HepG2 (cell line): ENCODE measurements around the gene DCAF7. TPM values are rescaled to one million over a fixed set of nuclear protein-coding genes. Genes with fewer than 3 reads are reported as not detected.

Source experiments
- ARNTL ChIP-seq: sonication (generic); formaldehyde crosslinking; IDR thresholded peaks from 2 replicates; pipeline ENCODE4 v1.4.0; 2020; ENCODE audit warnings: mild to moderate bottlenecking, missing genetic modification reagents
- ATF5 ChIP-seq: sonication (generic); formaldehyde crosslinking; IDR thresholded peaks from 2 replicates; pipeline ENCODE4 v1.4.0; 2020; ENCODE audit warnings: mild to moderate bottlenecking, low read depth, missing genetic modification reagents
- HDAC1 ChIP-seq: sonication (generic); formaldehyde crosslinking; IDR thresholded peaks from 2 replicates; pipeline ENCODE4 v1.5.1; 2020; ENCODE audit warnings: mild to moderate bottlenecking, missing genetic modification reagents
- KLF6 ChIP-seq: IDR thresholded peaks from 2 replicates; pipeline ENCODE4 v1.8.0; 2016; ENCODE audit warnings: missing biosample characterization, missing genetic modification reagents
- MIER2 ChIP-seq: IDR thresholded peaks from 2 replicates; pipeline ENCODE4 v1.6.1; 2016; ENCODE audit warnings: missing biosample characterization, missing genetic modification reagents
- MIXL1 ChIP-seq: IDR thresholded peaks from 2 replicates; pipeline ENCODE4 v1.6.1; 2016
- MNT ChIP-seq: fragments of 450-650 bp; IDR thresholded peaks from 2 replicates; pipeline ENCODE4 v1.6.1; 2016
- MXD3 ChIP-seq: IDR thresholded peaks from 2 replicates; pipeline ENCODE4 v1.6.1; 2016; ENCODE audit warnings: mild to moderate bottlenecking, missing biosample characterization, missing genetic modification reagents
- NFKB2 ChIP-seq: sonication (generic); formaldehyde crosslinking; IDR thresholded peaks from 2 replicates; pipeline ENCODE4 v1.4.0; 2020; ENCODE audit warnings: missing genetic modification reagents, borderline replicate concordance
- NFKBIZ ChIP-seq: IDR thresholded peaks from 2 replicates; pipeline ENCODE4 v1.6.1; 2018; ENCODE audit warnings: missing genetic modification reagents, missing compliant biosample characterization
- NR2F1 ChIP-seq, 2 experiments: fragments of 450-650 bp in 1 of 2; formaldehyde crosslinking in 1 of 2; IDR thresholded peaks; 2 replicates each; pipeline versions ENCODE4 v1.5.0 to v1.6.1; 2016 to 2020; ENCODE audit warnings: mild to moderate bottlenecking in 1 of 2, missing compliant biosample characterization in 1 of 2, missing genetic modification reagents in 1 of 2, moderate library complexity in 1 of 2
- PATZ1 ChIP-seq: sonication (generic); formaldehyde crosslinking; IDR thresholded peaks from 2 replicates; pipeline ENCODE4 v1.4.0; 2020; ENCODE audit warnings: missing genetic modification reagents
- PRMT3 ChIP-seq: sonication (generic); formaldehyde crosslinking; IDR thresholded peaks from 2 replicates; pipeline ENCODE4 v1.8.1; 2022; ENCODE audit warnings: low read depth, mild to moderate bottlenecking, moderate library complexity, missing genetic modification reagents, borderline replicate concordance
- STAT5B ChIP-seq: sonication (generic); formaldehyde crosslinking; IDR thresholded peaks from 2 replicates; pipeline ENCODE4 v1.4.0; 2020; ENCODE audit warnings: missing genetic modification reagents
- TCF12 ChIP-seq, 2 experiments: fragments of 450-650 bp in 1 of 2; sonication (generic) in 1 of 2; formaldehyde crosslinking in 1 of 2; IDR thresholded peaks; 2 replicates each; pipeline versions ENCODE4 v1.6.1 to v1.8.0; 2017 to 2022; ENCODE audit warnings: antibody characterized with exemption in 1 of 2, mild to moderate bottlenecking in 1 of 2, missing genetic modification reagents in 1 of 2, moderate library complexity in 1 of 2
- TRIM24 ChIP-seq: sonication (generic); formaldehyde crosslinking; IDR thresholded peaks from 2 replicates; pipeline ENCODE4 v1.8.0; 2022; ENCODE audit warnings: mild to moderate bottlenecking, missing genetic modification reagents
- ZFX ChIP-seq: sonication (generic); formaldehyde crosslinking; IDR thresholded peaks from 2 replicates; pipeline ENCODE4 v1.4.0; 2020; ENCODE audit warnings: mild to moderate bottlenecking, low read depth, missing genetic modification reagents, moderate library complexity
- ZNF121 ChIP-seq: sonication (generic); formaldehyde crosslinking; IDR thresholded peaks from 2 replicates; pipeline ENCODE4 v1.5.0; 2020; ENCODE audit warnings: mild to moderate bottlenecking, missing genetic modification reagents
- ZNF180 ChIP-seq: sonication (generic); formaldehyde crosslinking; IDR thresholded peaks from 2 replicates; pipeline ENCODE4 v1.4.0; 2020; ENCODE audit warnings: low read depth, missing genetic modification reagents, borderline replicate concordance
- ZNF567 ChIP-seq: sonication (generic); formaldehyde crosslinking; IDR thresholded peaks from 2 replicates; pipeline ENCODE4 v1.8.1; 2023; ENCODE audit warnings: mild to moderate bottlenecking, missing genetic modification reagents, borderline replicate concordance
- ZNF614 ChIP-seq: IDR thresholded peaks from 2 replicates; pipeline ENCODE4 v1.6.1; 2018; ENCODE audit warnings: missing biosample characterization, missing genetic modification reagents, inconsistent platforms, borderline replicate concordance
- ZNF644 ChIP-seq: IDR thresholded peaks from 2 replicates; pipeline ENCODE4 v1.6.1; 2016; ENCODE audit warnings: low read depth
- ZNF678 ChIP-seq: sonication (generic); formaldehyde crosslinking; IDR thresholded peaks from 2 replicates; pipeline ENCODE4 v1.4.0; 2020; ENCODE audit warnings: mild to moderate bottlenecking, missing genetic modification reagents
- ZNF83 ChIP-seq: sonication (generic); formaldehyde crosslinking; IDR thresholded peaks from 2 replicates; pipeline ENCODE4 v1.4.0; 2020; ENCODE audit warnings: missing genetic modification reagents, mild to moderate bottlenecking, borderline replicate concordance
- ZNF850 ChIP-seq: sonication (generic); formaldehyde crosslinking; conservative IDR thresholded peaks from 2 replicates; pipeline ENCODE4 v1.9.0; 2021; ENCODE audit warnings: mild to moderate bottlenecking, missing genetic modification reagents
- polyA plus RNA-seq, 8 experiments: library from polyadenylated mRNA; depleted of rRNA in 3 of 8; stranded (reverse) in 7 of 8; unstranded in 1 of 8; fragments of >200 nt; fragmentation: Illumina TruSeq in 4 of 8; extraction: Trizol in 4 of 8; gene quantifications; 2 replicates each; pipeline versions ENCODE4 v1.2.1 to v1.2.3, GENCODE V29; 2011 to 2016; ENCODE audit warnings: low read depth in 4 of 8, missing spikeins in 1 of 8, mixed read lengths in 1 of 8; ENCODE audit not compliant: insufficient read depth in 1 of 8
- total RNA-seq, 5 experiments: library from RNA; depleted of rRNA; stranded (reverse); fragments of >200 nt; fragmentation: Illumina TruSeq; extraction: Trizol; gene quantifications; 2 replicates each; pipeline ENCODE4 v1.2.3, GENCODE V29; 2016; ENCODE audit warnings: low read depth in 1 of 5

DCAF7 gene
- total and polyA plus RNA-seq, 2 of the 13 experiments (the other 11 are each of a cell fraction or from before 2014, with no cell fraction given), result 55.2 to 73.4 TPM

GRCh38 chr17:63579633-63580032, 29.4 kb downstream of the DCAF7 start (continued):
- TF ChIP-seq ZFX (CRISPR knock-in tag) (0 out of 2 replicates have a peak, but pooled peaks have one; percentile 12), ZNF567 (CRISPR knock-in tag) (0 out of 2 replicates have a peak, but pooled peaks have one; percentile 77), ZNF83 (CRISPR knock-in tag) (0 out of 2 replicates have a peak, but pooled peaks have one; percentile 71), NFKBIZ (CRISPR knock-in tag) (0 out of 2 replicates have a peak, but pooled peaks have one; percentile 22), ZNF614 (CRISPR knock-in tag) (0 out of 2 replicates have a peak, but pooled peaks have one; percentile 76), ATF5 (CRISPR knock-in tag) (no peak), NFKB2 (CRISPR knock-in tag) (no peak), PRMT3 (CRISPR knock-in tag) (no peak), ZNF121 (peak; percentile 79), TCF12 (IDR thresholded peaks at IDR 0.05) (no peak), TCF12 (CRISPR knock-in tag; IDR thresholded peaks at IDR 0.05) (no peak), ZNF644 (CRISPR knock-in tag) (peak; percentile 49; the same call in 1 of the 2 replicates), MXD3 (CRISPR knock-in tag) (peak; percentile 30; the same call in 1 of the 2 replicates), NR2F1 (CRISPR knock-in tag; IDR thresholded peaks at IDR 0.05) (no peak), STAT5B (CRISPR knock-in tag) (no peak), PATZ1 (CRISPR knock-in tag) (peak; percentile 87), MIER2 (CRISPR knock-in tag) (peak; percentile 60; the same call in 1 of the 2 replicates), ARNTL (CRISPR knock-in tag) (peak; percentile 99), KLF6 (0 out of 2 replicates have a peak, but pooled peaks have one; percentile 67), MIXL1 (CRISPR knock-in tag) (peak; percentile 71; the same call in 1 of the 2 replicates), ZNF180 (CRISPR knock-in tag) (no peak), MNT (peak; percentile 56), ZNF678 (CRISPR knock-in tag) (no peak), TRIM24 (no peak), HDAC1 (CRISPR knock-in tag) (peak; percentile 84), ZNF850 (CRISPR knock-in tag) (no peak)
